ENCODE results near the gene ERVV-1.
"Not testable (repeated sequence)": the region's sequence is repeated elsewhere in the genome, so short reads cannot be mapped to it uniquely, and the experiment has no call there.

ERVV-1 gene

GRCh38 chr19:53028306-53028705, 14.6 kb downstream of the ERVV-1 start:
- FAIRE-seq, result not testable (repeated sequence)

GRCh38 chr19:53034054-53034453, 20.3 kb downstream of the ERVV-1 start:
- FAIRE-seq, result no peak

GRCh38 chr19:53034948-53035675, 21.4 kb downstream of the ERVV-1 start:
- no peak for FAIRE-seq

DNA sequence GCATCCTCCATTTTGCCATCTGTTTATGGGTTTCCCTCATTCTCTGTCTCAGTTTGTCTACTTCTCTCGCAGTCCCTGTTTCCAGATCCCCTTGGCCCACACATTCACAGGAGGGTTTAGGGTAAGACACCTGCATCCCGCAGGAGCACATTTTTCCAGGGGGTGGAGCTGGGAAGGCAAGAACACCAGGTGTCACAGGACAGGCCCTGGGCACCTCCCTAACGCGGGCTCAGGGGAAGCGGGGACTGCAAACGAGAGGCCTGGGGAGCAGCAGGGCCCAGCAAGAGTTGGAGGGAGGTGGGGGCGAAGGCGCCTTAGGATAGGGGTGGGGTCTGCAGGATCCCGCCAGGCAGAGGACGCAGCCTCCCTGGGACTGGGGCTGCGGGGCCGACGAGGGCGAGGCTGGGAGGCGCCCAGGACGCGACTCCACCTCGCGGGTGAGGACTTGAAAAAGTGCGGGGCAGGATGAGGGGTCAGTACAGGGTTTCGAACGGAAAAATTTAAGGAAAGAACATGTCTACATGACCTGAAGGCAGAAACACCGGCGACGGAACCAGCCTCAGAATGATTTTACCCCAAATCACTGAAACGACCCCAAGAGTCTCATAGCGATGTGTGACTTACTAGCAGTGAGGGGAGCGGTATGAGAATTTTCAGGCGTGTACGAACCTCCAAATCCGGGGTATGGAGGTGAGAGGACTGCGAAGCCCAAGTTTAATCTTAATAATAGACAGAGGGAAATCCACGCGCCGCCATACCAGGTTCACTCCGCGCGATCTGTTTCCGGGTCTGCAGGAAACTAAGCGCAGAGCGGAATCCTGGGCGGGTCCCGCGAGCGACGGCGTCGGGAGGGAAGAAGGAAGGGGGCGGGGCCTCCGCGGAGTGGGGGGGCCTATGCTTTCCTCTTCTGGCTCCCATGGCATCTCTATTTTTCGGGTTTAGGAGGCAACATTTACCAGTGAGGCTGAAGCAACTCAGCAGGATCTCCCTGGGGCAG, 23.7 kb downstream of the ERVV-1 start:
- FAIRE-seq, result no peak

- FAIRE-seq, result no peak
Observed at GRCh38 chr19:53041366-53041765, 27.6 kb downstream of the ERVV-1 start.

DNA sequence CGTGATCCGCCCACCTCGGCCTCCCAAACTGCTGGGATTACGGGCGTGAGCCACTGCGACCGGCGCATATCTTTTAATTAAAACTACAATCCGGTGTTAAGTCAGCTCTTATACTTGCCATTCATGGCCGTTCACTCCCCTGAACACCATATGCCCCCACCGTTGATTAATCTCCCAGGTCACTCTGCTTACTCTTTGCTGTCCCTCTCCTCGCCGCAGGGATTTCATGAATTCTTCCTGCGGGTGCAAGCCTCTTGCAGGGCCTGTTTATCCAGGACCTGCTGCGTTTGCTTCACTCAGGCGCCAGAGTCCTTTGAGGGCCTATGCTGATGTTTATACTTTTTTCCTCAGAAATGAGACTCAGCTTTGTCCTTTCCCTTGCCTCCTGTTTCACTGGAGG, 31.8 kb downstream of the ERVV-1 start:
- FAIRE-seq, result no peak

DNA sequence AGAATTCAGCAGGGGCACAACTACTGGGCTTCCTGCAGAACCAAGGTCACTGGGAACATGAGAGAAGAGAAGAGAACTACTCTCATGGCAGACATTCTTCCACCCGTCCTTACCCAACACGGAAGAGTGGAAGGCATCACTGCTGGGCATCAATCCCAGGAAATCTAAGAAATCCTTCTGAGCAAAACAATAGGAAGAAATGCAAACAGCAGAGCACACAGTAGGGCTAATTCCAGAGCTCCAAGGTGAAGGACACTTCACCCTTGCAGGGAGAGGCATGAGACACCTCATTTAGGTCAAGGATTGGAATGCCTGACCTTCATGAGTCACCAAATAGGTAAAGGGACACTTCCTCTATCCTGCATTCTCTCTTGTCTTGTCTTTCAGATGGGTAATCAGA, 33.7 kb downstream of the ERVV-1 start:
- FAIRE-seq, result no peak

DNA sequence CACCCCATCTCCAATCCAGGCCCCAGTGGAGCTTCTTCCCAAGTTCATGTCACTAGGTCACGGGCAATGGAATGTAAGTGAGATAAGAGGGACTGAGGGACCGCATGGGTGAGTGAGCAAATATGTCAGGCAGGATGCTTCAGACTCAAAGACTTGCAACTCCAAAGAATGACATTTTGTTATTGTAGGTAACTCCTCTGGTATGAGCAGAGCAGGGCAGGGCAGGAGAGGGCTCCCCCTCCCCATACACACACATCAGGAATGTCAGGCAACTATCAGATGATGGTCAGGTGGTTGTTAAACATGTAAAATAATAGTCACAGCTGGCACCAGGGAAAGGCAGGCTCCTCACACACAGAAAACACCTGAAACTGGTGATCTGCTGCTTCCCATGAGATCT, 41.4 kb downstream of the ERVV-1 start:
- FAIRE-seq, result no peak

GRCh38 chr19:53057904-53058580, 44.3 kb downstream of the ERVV-1 start:
- FAIRE-seq, result no peak
